Tongue (tissue), 3 donors: ENCODE results near the gene DNAI1. TPM values are rescaled to one million over a fixed set of nuclear protein-coding genes. Genes with fewer than 3 reads are reported as not detected.

Experiments used
- DNase-seq: peaks from one replicate; pipeline ENCODE4 v3.0.0-alpha.2; 2015
- small RNA-seq: library from RNA; depleted of rRNA; stranded (forward); fragments of <200 nt; gene quantifications from one replicate; pipeline ENCODE3, GENCODE V24; 2014; ENCODE audit warnings: low replicate concordance
- total RNA-seq: library from RNA; depleted of rRNA; stranded (reverse); fragments of >200 nt; gene quantifications from one replicate; pipeline ENCODE4 v1.2.3, GENCODE V29; 2014

DNAI1 gene
- total RNA-seq, 1 donor from 2014 or later = not detected

DNA sequence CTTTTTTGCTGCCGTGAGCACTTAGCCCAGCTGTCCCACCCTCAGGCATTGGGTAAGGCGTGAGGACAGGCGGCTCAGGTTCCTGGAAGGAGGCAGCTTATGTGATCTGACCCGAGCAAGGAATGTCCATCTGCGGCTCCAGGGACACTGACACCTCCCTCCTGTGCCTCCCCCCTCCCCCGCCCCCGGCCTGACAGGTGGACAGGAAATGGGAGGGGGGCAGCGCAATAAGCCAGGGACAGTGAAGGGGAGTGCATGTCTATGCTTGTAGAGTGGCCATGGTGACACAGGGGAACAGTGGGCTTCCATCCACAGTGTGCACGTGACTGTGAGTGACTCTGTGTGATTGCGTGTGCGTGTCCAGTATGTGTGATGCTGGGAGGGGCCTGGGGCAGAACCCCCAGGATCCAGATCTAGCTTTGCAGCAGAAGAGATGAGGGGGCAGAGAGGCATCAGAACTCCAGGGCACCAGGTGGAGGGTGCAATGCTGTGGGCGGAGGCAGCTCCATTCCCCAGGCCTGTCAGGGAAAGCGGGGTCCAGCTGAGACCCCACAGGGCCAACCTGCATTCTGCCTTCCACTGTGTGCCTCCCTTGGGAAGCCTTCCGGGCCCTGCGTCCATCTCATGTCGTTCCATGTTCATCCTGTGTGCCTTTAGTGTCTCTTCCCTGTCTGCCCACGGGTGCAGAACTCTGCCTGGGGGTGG is 100.5 kb downstream of the DNAI1 start:
- DNase-seq = peak; percentile 87

DNA sequence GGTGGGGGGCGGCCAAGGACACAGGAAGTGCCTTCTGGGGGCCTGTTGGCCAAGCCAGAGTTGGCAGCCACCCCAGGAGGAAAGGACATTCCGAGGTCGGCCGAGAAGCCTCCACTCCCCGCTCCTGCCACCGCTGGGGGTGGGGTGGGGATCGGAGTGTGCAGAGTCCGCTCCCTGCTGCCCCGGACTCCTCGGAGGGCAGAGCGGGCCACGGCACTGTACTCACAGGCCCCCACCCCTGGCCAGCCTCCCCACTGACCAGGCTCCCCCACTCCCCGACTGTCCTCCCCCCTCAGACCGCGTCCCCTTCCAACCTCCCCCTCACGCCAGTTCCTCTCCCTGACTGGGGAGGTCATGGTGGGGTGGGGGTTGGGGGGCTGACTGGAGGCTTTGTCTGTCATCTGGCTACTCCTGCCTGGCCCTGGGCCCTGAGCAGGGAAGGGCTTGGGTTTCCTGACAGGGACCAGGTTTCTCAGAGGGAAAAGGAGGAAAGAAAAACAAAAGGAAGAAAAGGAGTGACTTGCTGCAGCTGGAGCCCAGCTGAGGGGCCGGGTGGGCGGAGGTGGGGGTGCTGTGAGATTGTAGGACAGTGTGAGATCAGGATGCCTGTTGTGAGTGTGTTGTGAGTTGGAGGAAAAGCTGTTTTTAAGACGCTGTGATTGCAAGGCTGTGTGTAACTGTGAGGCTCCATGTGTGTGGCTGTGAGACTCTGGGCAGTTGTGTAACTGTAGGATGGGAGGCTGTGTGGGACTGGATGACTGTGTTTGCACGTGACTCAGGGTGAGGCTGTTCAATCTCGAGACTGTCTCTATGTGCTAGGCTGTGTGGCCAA is 101.2 kb downstream of the DNAI1 start:
- DNase-seq = peak; percentile 75

DNA sequence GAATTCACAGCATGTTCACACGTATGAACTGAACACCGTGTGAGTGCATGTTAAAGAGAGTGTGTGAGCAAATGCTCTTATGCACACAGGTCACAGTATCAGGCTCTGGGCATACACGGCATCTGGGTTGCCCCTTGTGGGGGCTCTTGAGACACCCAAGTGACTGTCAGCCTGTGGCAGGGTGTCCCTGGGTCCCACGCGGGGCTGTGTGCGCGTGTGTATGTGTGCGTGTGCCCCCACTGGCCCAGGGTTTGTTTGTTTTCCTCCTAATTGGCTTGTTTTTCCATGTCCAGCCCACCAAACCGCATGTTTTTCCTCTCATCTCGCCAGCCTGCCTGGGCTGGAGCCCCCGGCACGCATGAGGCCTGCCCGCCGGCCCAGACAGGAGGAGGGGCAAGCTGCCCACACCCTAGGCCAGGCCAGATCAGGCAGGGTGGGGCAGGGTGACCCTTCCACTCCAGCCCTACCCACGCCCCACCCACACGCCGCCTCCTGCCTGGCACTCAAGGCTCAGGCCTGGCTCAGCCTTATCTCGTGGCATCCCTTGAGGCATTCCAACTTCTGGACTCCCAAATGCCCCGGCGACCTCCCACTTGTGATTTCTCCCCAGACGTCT is 102.1 kb downstream of the DNAI1 start:
- no peak for DNase-seq

DNA sequence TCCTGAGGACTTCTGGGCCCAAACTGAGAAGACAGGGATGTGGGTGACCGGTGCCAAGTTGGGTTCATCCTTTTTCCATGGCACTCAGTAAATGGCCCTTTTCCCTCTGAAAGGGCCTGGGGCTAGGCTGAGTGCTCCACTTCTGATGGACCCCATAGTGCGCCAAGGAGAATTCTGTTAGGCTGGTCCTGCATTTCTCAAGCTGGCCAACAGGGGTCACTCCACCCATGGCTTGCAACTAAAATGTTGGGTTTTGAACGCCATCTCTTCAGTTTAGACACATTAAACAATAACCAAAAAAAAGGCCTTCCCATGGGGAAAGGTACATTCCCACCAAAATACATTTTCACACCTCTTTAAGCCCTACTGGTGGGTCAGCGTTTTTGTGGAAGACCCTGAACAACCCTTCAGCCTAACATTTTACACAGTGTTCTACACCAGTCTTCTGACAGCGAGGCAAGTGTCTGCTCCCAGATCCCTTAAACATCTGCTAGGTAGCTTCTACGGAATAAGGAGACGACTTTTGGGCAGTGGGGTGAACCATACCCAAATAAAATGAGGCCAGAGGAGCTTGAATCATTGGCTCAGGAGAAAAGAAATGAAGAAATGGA is 103.6 kb downstream of the DNAI1 start:
- DNase-seq = no peak

DNA sequence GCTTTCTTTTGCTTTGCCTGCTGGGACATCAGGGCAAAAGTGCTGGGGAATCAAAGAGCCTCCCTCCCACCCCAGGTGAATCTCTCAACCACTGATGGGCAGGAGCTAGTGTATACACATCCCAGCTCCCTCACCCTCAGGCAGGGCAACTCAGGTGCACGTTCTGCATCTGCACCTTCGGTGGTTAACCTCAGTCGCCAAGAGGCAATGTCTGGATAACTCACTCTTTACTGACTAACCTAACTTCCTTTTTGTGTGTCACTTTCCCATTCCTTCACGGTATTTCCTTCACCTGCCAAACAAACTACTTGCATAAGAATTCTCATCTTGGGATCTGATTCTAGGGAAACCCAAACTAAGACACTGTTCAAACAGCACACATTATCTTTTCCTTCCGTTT is 104.7 kb downstream of the DNAI1 start:
- no peak for DNase-seq

DNA sequence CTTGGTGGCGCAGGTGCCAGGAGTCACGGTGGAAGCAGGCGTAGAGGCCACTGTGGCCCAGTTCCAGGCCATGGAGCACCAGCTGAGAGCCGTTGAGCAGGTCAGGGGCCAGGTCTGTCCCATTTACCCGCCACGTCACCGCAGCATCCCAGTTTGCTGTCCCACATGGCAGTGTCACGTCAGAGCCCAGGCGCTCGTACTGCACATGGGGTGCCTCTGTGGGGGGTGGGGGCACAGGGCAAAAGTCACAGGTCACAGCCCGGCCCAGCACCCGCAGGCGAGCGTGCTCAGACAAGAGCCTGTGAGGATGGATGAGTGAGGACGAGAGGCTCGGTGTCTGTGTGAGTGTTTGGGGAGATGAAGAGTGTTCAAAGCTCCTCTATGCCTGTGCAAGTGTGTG is 106.0 kb downstream of the DNAI1 start:
- no peak for DNase-seq

DNA sequence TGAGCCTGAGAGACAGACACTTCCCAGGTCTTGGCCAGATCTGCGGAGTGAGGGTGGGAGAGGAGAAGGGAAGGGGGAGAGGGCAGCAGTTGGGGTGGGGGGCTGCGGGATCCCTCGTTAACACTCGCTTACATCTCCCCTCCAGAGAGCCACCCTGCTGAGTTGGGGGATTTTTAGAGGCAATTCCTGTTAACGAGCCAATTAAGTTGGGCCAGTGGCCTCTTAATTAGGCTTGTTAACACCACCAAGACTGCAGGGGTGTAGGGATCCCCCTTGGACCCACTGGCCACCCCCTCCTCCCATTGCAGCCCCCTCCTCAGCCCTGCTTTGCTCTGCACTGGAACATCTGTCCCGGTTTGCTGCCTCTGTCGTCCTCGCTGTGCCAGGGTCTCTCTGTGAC is 107.3 kb downstream of the DNAI1 start:
- no peak for DNase-seq

DNA sequence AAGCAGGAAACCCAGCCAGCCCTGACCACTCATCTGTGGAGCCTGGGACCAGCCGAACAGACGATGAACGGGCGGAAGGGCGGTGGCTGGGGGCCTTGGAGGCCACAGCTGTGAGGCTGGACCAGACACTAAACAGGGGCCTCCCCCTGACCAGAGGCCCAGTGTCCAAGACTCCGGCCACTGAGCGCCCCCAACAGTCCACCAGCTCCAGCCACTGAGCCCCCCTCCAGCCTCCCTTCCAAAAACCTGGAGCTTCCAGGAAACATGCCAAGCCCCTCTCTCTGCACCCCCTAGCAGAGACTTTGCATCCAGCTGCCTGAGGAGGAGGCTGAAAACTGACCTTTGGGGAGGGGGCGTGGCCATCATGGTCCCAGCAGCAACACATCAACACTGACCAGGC is 107.7 kb downstream of the DNAI1 start:
- peak; percentile 68 for DNase-seq

DNA sequence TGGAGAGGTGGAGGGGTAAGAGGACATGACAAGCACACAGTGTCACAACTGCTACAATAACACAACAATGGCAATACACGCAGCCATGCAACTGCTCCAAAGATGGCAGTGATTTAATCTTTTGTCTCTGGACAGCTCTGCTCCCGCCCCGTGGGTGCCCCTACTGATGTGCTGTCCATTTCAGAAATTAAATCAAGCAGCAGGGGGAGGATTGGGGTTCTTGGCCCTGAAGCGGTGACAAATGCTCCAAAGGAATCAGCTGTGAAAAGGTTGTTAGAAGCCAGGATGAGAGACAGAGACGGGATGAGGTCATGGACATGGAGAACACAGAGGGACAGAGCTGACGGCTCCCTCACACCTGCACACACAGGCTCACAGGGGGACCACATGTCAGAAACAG is 108.4 kb downstream of the DNAI1 start:
- no peak for DNase-seq

DNA sequence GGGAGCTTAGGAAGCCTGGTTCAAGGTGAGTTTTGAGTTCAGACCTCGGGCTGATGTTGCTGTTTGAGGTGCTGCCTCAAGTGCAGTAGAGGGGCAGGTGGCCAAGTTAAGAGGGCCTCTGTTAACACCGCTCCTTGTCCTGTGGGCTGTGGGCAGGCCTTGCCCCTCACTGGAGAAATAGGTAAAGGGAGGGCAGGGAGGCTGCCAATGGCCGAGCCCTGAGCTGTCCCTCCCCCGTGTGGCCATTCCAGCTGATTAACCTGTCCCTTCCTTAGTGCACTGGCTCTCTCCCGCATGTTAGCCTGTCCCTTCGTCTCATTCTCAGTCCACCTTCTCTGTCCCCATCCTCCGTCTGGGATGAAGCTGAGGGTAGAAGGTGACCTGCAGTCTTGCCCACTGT is 109.5 kb downstream of the DNAI1 start:
- no peak for DNase-seq

DNA sequence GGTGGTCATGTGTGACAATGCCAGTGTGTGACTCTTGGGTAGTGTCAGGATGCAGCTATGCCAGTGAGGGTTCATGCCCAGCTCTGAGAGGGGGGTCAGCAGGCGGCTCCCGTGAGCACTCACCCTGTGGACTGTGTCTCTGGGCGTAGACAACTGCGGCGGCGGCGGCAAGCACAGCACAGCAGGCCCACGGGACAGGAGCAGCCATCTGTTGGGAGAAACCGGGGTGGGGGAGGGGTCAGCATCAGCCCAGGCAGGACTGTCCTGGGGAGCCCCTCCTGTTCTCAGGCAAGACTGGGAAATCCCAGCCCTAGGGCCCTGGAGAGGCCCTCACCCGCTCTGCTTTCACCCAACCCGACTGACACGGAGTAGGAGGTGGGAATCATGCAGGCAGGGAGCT is 110.2 kb downstream of the DNAI1 start:
- DNase-seq = no peak

DNA sequence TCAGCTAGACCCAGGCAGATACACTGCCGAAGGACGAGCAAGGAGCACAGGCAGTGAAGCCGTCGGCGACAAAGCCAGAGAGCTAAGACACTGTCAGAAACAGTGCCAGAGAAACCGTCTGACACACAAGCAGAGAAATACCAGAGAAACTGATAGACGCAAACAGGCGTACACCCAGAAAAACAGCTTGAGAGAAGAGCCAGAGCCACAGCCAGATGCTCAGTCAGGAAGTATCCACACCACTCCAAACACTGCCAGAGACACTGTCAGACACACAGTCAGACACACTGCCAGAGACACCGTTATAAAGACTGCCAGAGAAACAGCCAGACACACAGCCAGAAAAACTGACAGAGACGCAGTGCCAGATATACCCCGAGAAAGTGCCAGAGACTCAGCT is 111.8 kb downstream of the DNAI1 start:
- peak; percentile 79 for DNase-seq

Small RNA genes within 50 kb of the gene (small RNA-seq; reads per million reads assigned to genes)
- not detected for gene RN7SKP24

Other genes with a start within 250 kb of the DNAI1 start
- 4.9 TPM for gene KIF24, start 129.5 kb upstream of the DNAI1 start, total RNA-seq
- 25.0 TPM for gene NUDT2, start 129.2 kb upstream of the DNAI1 start, total RNA-seq
- gene MYORG, start 81.9 kb upstream of the DNAI1 start, total RNA-seq = 25.2 TPM
- 8.4 TPM for gene FAM219A, start 235 bp upstream of the DNAI1 start, total RNA-seq
- gene ENHO, start 64.2 kb downstream of the DNAI1 start, total RNA-seq = 4.4 TPM
- gene CNTFR, start 130.9 kb downstream of the DNAI1 start, total RNA-seq = 6.2 TPM
- gene RPP25L, start 153.3 kb downstream of the DNAI1 start, total RNA-seq = 15.3 TPM
- gene DCTN3, start 161.7 kb downstream of the DNAI1 start, total RNA-seq = 90.7 TPM
- 0.31 TPM for gene ARID3C, start 170.3 kb downstream of the DNAI1 start, total RNA-seq
- 36.5 TPM for gene SIGMAR1, start 179.0 kb downstream of the DNAI1 start, total RNA-seq
- 27.2 TPM for gene GALT, start 187.9 kb downstream of the DNAI1 start, total RNA-seq
- gene IL11RA, start 193.4 kb downstream of the DNAI1 start, total RNA-seq = 72.4 TPM
- not detected for gene CCL27, start 203.9 kb downstream of the DNAI1 start, total RNA-seq
- not detected for gene CCL19, start 232.5 kb downstream of the DNAI1 start, total RNA-seq